GM21529 (cell line): ENCODE data around the gene BARX2.
"Not testable (repeated sequence)": the region's sequence is repeated elsewhere in the genome, so short reads cannot be mapped to it uniquely, and the experiment has no call there.

Experiments used
- ATAC-seq: cut with Tn5 transposase; IDR thresholded peaks from one replicate; pipeline ENCODE4 v1.9.1; 2021; ENCODE audit not compliant: unreplicated experiment

The BARX2 gene

GRCh38 chr11:129375751-129376657 lies at the start of gene BARX2:
Gene BARX2, plus strand, starts transcription at chr11:129375848. Its CDS starts 188 bp downstream, at chr11:129376036.
- ATAC-seq = no peak

- no peak for ATAC-seq
Observed at GRCh38 chr11:129326921-129327320, 48.7 kb upstream of the BARX2 start.

- not testable (repeated sequence) for ATAC-seq
Observed at GRCh38 chr11:129327708-129328107, 47.9 kb upstream of the BARX2 start.

DNA sequence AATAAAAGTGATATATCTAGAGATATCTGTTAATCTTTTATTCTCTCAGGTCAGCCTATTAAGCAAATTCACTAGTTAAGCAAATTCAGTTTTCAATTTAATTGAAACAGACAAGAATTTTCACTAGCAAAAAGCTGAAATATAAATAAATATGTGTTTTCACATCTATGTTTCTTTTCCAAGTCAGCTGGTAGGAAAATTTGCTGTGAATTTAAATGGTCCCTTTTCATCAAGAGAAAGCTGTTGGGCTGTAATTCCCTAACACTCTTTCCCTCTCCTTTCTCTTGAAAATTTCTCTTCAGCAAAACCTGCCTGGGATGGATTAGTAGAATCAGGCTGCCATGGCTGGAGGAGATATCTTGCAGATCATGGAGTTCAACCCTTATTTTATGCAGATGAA lies 46.9 kb upstream of the BARX2 start:
- ATAC-seq = no peak

DNA sequence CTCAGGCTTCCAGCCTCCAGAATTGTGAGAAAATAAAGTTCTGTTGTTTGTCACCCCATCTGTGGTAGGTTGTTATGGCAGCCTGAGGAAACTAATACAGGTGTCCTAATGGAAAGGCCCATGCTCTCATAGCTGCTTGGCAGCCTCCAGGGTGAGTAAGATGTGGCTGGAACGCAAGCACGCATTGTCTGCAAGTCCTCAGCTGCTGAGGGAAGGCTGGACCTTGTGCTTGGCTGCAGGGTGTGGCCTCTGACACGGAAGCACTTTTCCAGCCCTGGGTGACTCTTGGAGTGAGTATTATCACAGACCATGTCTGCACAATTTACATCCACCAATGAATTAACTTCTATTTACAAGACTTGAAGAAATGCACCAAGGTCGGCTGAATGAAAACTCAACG lies 44.4 kb upstream of the BARX2 start:
- no peak for ATAC-seq

- ATAC-seq = peak; percentile 94
Observed at GRCh38 chr11:129331871-129332274, 43.8 kb upstream of the BARX2 start.

DNA sequence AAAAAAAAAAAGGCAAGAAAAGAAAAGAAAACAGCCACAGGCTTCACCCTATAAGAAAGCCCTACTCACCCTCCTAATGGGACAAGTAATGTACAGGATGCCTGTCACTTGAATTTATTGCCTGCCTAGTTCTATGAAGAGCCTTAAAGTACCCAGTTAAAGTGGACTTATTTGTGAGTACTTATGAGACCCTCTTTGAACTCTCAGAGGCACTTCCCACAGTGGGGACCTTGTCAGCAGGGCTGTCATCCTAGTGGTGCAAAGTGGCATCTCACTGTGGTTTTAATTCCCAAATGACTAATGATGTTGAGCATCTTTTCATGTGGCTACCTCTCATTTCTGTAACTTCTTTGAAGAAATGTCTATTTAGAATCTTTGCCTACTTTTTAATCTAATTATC lies 41.8 kb upstream of the BARX2 start:
- ATAC-seq = no peak

DNA sequence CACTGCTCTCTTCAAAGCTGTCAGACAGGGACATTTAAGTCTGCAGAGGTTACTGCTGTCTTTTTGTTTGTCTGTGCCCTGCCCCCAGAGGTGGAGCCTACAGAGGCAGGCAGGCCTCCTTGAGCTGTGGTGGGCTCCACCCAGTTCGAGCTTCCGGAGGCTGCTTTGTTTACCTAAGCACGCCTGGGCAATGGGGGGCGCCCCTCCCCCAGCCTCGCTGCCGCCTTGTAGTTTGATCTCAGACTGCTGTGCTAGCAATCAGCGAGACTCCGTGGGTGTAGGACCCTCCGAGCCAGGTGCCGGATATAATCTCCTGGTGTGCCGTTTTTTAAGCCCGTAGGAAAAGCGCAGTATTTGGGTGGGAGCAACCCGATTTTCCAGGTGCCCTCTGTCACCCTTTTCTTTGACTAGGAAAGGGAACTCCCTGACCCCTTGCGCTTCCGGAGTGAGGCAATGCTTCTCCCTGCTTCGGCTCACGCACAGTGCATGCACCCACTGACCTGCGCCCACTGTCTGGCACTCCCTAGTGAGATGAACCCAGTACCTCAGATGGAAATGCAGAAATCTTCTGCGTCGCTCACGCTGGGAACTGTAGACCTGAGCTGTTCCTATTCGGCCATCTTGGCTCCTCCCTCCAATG lies 31.2 kb upstream of the BARX2 start:
- not testable (repeated sequence) for ATAC-seq

DNA sequence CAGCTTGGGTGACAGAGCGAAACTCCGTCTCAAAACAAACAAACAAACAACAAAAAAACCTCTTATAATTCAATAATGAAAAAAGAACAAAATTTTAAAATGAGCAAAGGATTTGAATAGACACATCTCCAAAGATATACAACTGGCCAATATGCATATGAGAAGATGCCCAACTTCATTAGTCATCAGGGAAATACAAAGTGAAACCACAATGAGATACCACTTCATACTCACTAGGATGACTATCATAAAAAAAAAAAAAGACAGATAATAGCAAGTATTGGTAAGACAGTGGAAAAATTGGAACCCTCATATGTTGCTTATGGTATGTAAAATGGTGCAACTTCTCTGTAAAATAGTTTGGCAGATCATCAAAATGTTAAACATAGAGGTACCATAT lies 28.7 kb upstream of the BARX2 start:
- ATAC-seq = no peak

DNA sequence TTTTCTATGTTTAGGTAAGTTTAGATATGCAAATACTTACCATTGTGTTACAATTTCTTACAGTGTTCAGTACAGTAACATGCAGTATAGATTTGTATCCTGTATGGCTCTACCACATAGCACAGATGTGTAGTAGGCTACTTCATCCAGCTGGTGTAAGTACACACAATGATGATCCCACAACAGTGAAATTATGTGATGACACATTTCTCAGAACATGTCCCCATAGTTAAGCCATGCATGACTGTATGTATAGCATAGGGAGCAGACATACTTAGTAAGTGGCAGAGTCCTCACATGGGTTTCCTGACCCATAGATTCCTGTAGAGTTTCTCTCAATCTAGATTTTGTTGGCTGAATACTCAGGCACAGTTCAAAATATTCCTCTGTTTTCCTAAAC lies 26.8 kb upstream of the BARX2 start:
- ATAC-seq = no peak

DNA sequence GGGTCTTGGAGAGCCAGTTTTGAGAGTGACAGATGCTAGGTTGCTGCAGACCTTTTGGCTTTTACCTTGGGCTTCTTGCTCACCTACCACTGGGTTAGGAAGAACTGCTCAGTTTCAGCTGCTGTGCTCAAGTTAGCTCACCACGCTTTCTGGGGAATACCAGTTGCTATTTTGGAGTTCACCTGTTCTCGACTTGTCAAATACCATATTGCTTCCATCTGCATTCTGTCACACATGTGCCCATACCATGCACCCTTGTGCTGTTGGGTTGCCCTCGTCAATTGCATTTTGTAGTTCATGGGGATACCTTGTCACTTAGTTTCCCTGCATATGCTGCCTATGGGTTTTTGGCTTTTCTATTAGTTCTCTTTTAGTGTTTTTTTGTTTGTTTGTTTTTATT lies 23.0 kb upstream of the BARX2 start:
- ATAC-seq = no peak

DNA sequence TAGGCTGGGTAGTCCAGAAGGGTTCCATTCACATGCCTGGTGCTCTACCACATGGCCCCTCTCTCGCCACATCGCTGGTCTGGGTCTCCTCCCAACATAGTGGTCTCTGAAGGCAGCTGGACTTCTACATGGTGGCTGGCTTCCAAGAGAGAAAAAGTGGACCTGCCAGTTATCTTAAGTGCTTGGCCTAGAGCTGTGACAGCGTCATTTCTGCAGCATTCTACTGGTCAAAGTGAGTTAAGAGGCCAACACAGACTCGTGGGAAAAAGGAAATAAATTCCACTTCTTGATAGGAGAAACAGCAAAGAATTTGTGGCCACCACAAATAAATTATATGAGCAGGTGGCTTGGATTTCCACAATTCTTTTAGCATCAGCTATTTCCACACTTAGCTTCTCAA lies 21.0 kb upstream of the BARX2 start:
- no peak for ATAC-seq

DNA sequence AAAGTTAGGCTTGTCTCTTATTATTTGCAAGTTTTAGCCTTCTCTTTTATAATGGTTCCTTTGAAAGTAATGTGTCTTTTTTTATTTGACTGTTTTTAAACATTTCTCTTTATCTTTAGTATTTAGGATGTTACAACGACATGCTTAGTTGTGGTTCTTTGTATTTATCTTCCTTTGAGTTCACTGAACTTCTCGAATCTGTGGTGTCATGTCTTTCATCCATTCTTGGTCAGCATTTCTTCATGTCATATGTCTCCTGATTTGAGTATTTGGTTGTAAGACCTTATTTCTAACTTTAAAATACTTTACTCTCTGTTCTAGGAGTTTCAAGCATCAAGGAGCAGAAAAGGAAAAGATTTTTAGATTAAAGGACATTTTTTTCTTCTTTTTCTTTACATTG lies 15.9 kb upstream of the BARX2 start:
- ATAC-seq = no peak

DNA sequence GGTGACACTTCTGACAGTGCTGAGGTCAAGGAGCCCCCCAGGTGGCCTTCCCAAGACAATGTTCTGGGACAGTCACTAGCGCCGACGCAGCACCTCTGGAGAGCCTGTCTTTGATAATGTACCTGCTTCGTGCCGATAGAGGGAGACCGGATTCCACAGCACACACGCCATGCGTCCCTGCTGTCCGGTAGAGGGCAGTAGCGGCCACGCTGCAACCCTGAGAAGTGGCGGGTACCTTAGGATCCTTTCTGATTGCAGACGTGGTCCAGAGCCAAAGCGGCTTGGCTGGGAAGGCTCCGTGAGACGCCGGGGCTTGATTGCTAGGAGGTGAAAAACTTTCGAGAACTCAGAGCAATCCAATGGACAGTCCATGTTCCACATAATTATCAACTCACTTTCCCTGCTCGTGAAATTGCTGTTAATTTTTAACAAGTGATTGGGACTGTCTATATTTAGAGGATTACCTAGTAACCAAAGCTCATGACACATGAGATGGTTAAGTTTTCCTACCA lies 11.4 kb upstream of the BARX2 start:
- ATAC-seq = peak; percentile 100

DNA sequence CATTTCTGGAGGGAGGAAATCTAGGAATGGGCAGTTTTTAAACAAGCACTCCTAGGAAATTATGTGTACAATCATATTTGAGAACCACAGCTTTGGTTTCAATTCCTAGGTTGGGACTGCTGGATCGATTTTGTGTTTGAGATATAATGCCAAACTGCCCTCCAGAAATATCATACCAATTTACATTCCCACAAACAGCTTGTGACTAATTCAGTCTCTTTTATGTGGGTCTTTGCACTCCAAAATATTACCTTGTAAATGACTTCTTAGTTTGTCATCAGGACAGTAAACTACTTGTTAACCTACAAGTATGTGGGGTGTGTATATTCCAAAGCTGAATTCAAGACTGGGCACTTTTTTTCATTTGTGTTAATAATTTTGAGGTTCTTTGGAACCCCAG lies 9.8 kb upstream of the BARX2 start:
- no peak for ATAC-seq

DNA sequence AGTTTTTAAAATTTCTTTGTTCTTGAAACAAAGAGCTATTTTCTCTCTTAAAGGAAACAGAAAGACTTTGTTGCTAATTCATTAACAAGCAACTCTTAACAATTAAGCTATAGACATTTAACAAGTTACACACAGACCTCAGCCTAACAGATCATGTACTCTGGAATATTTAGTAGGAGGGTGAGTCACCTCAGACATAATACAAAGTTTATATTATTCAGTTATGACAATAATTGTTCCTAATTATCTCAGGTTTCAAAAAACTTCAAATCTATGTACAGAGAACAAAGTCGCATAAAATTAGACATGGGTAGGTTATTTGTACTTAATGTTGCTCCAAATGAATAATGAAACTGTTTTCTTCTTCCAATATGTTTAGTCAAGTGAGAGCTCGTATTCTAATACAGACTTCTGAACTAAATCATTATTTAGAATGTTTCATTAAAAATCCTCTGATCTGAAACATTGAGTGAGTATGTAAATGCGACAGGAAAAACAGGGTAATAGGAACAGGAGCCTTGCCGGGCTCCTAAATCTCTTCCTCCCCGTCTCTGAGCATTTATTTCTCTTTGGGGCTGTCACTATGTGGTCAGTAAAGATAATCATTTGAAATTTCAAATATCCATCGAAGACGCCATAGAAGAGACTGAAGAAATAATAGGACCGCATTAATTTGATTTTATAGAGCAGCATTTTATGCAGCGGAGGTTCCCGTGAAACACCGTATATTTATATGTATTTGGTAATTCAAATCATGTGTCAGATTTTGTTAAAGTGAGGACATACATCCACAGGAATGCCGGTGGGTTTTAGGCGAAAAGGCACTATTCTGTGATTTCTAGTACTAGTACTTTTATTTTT lies 8.7 kb upstream of the BARX2 start:
- ATAC-seq = no peak

GRCh38 chr11:129368889-129369672 lies 6.6 kb upstream of the BARX2 start:
- no peak for ATAC-seq

DNA sequence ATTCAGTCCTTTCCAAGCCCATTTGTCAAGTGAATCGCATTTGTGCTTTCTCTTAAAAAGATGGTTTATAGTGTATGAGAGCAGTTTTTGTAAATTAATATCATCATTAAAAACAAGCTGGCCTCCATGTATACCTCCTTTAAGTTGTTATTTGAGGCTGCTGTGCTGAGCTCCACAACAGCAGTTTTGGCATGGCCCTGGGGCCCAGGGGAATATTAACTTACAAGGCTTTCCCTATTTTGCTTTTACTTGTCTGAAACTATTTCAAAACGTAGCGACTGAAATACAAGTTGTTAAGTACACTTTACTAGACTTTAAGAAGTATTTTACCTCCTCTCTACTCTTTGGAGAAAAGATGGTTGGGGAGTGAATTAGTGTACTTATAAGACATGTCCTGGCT lies 4.9 kb upstream of the BARX2 start:
- no peak for ATAC-seq

GRCh38 chr11:129372609-129373488 lies 2.8 kb upstream of the BARX2 start:
- no peak for ATAC-seq
